IgD-negative memory B cell (primary cell): ENCODE results near the gene LPCAT3. TPM values are rescaled to one million over a fixed set of nuclear protein-coding genes. Genes with fewer than 3 reads are reported as not detected.
"Not testable (repeated sequence)": the region's sequence is repeated elsewhere in the genome, so short reads cannot be mapped to it uniquely, and the experiment has no call there.

Source experiments
- H3K27ac Mint-ChIP-seq, 3 donors: one replicate each; pipeline ENCODE4 v1.8.0; 2020 to 2022; ENCODE audit warnings: mild to moderate bottlenecking in 3 of 3, mixed read lengths in 3 of 3, moderate library complexity in 1 of 3
- H3K27me3 Mint-ChIP-seq: one replicate; pipeline ENCODE4 v1.8.0; 2021; ENCODE audit warnings: mixed read lengths
- H3K36me3 Mint-ChIP-seq: one replicate; pipeline ENCODE4 v1.8.0; 2020; ENCODE audit warnings: mild to moderate bottlenecking, mixed read lengths
- H3K4me1 Mint-ChIP-seq, 3 donors: one replicate each; pipeline ENCODE4 v1.8.0; 2020 to 2022; ENCODE audit warnings: mixed read lengths in 3 of 3, mild to moderate bottlenecking in 1 of 3
- H3K4me3 Mint-ChIP-seq, 4 donors: one replicate each; pipeline ENCODE4 v1.8.0; 2020 to 2022; ENCODE audit warnings: mild to moderate bottlenecking in 4 of 4, mixed read lengths in 4 of 4, moderate library complexity in 3 of 4
- H3K9me3 Mint-ChIP-seq, 3 donors: one replicate each; pipeline ENCODE4 v1.8.0; 2020 to 2021; ENCODE audit warnings: mixed read lengths in 3 of 3, mild to moderate bottlenecking in 1 of 3
- polyA plus RNA-seq: library from polyadenylated mRNA; unstranded; fragments of 300-500 nt; fragmentation: Illumina TruSeq; gene quantifications from one replicate; pipeline ENCODE4 v1.2.3, GENCODE V29; 2021

LPCAT3 gene
- polyA plus RNA-seq, 1 donor from 2014 or later = 11.6 TPM

DNA sequence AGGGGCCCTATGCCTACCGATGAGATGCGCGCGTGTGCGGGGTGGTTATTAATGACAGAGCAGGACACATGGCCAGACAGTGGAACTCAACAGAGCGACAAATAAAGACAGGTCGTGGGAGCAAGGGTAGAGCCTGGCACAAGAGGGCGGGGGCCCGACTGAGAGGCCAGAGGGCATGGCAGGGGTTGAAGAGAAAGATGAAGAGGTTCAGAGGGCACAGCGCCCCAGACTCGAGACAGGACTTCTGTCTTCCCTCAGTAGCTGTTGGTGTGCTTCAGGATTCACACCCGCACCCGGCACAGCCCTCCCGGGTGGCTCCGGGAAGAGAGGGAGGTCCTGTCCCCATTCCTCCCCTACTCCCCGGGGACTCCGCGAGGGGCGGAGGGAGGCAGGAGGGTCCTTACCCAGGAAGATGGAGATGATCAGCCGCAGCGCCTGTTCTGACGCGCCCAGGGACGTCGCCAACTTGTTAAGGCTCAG lies 366 bp downstream of the LPCAT3 start:
- Mint-ChIP-seq H3K9me3 (no peaks in the 10 kb centered on the region), H3K4me1 (peaks cover 18 to 26% (median 21%) of the 10 kb centered on the region in 3 donors), H3K36me3 (no peaks in the 10 kb centered on the region), H3K4me3 (peak overlapping the region; percentile 85 to 99 (median 94)), H3K27ac (peak overlapping the region; percentile 71 to 96 (median 93)), H3K27me3 (no peaks in the 10 kb centered on the region)

DNA sequence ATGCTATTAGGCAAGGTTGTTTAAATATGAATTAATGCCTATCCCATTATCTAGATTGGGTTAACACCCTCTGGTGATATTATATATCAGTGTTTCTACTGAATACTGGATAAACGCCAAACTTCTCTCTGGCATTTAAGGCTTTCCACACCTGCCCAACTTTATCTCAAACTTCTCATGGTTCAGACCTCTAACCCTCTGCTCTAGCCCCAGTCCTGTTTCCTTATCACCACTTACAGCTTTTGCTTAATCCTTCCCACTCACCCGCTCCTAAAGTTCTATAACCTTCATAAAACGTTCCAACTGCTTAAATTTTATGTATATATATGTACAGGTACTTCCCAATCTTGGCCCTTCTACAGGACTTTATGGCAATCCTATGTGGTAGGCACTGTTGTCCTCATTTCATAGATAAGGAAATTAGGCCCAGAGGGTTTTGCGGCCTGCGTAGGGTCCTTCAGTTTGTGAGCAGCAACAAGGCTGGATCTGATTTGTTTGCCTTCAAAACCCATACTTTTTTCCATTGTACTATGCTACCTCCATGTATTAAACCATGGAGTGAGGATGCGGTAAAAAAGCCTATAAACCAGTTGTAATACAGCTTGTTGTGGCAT lies 1.2 kb downstream of the LPCAT3 start:
- Mint-ChIP-seq H3K36me3 (no peaks in the 10 kb centered on the region), H3K27me3 (no peaks in the 10 kb centered on the region), H3K27ac (no peak overlapping the region), H3K4me3 (peak overlapping the region; percentile 85 to 99 (median 94)), H3K9me3 (no peaks in the 10 kb centered on the region), H3K4me1 (peaks cover 21 to 26% (median 23%) of the 10 kb centered on the region in 3 donors)

- H3K36me3 Mint-ChIP-seq = no peaks in the 10 kb centered on the region
- H3K4me1 Mint-ChIP-seq = peaks cover 21 to 26% (median 23%) of the 10 kb centered on the region in 3 donors
- H3K27ac Mint-ChIP-seq = no peak overlapping the region
- peak overlapping the region in 2 of 4 donors; percentile 14 to 76 for H3K4me3 Mint-ChIP-seq
- H3K9me3 Mint-ChIP-seq = no peaks in the 10 kb centered on the region
- no peaks in the 10 kb centered on the region for H3K27me3 Mint-ChIP-seq
Measured at GRCh38 chr12:7015555-7016370, 2.5 kb downstream of the LPCAT3 start.

DNA sequence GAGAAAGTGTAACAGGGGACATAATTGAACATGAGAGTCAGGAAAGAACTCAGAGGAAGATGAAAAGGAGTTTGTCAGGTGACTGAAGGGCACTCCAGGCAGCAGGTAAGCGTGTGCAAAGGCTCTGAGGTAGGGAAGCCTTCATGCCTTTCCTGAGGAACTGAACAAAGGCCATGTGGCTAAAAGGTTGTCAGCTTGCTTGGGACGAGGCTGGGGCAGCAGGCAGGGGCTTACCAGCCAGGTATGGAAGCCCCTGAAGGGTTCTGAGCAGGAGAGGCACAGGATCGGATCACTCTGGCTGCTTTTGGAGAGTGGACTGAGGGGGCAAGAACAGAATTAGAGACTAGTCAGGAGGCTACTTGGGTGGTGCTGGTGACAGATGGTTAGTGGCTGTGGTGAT lies 5.2 kb downstream of the LPCAT3 start:
- H3K36me3 Mint-ChIP-seq = no peaks in the 10 kb centered on the region
- H3K9me3 Mint-ChIP-seq = no peaks in the 10 kb centered on the region
- peaks cover 19 to 21% (median 20%) of the 10 kb centered on the region in 3 donors for H3K4me1 Mint-ChIP-seq
- H3K4me3 Mint-ChIP-seq = peak overlapping the region in 1 of 4 donors; percentile 52
- H3K27me3 Mint-ChIP-seq = no peaks in the 10 kb centered on the region
- H3K27ac Mint-ChIP-seq = no peak overlapping the region

DNA sequence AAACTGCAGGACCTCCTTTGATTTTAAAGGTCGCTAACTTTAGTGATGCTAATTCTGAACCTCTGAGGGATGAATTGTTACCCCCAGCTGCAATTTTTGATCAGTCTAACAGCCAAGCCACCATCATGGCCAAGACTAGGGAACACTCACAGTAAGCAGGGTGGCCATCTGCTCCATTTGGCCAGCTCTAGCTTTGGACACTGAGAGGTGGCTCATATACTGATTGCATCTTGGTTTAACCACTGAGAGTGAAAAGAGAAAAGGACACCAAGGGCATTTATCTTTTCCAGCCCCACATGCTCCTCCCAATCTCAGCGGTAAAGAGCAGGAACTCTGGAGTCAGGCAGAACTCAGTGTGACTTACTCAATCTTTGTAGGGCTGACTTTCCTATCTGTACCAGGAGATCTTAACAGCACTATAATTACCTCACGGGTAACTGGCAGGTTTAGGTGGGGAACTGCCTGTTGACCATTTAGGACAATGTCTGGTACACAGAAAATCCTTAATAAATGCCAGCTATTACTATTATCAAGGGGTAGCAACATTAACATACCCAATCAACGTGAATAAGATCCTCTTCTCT lies 6.2 kb downstream of the LPCAT3 start:
- H3K4me1 Mint-ChIP-seq = peaks cover 15 to 20% (median 17%) of the 10 kb centered on the region in 3 donors
- peak overlapping the region in 1 of 4 donors; percentile 52 for H3K4me3 Mint-ChIP-seq
- H3K9me3 Mint-ChIP-seq = no peaks in the 10 kb centered on the region
- H3K36me3 Mint-ChIP-seq = no peaks in the 10 kb centered on the region
- H3K27ac Mint-ChIP-seq = no peak overlapping the region
- no peaks in the 10 kb centered on the region for H3K27me3 Mint-ChIP-seq

GRCh38 chr12:7011398-7011797 lies 6.9 kb downstream of the LPCAT3 start:
- H3K4me1 Mint-ChIP-seq = peaks cover 8 to 18% (median 12%) of the 10 kb centered on the region in 3 donors
- H3K36me3 Mint-ChIP-seq, H3K27me3 Mint-ChIP-seq, H3K4me3 Mint-ChIP-seq, H3K9me3 Mint-ChIP-seq, H3K27ac Mint-ChIP-seq: not testable (repeated sequence)

DNA sequence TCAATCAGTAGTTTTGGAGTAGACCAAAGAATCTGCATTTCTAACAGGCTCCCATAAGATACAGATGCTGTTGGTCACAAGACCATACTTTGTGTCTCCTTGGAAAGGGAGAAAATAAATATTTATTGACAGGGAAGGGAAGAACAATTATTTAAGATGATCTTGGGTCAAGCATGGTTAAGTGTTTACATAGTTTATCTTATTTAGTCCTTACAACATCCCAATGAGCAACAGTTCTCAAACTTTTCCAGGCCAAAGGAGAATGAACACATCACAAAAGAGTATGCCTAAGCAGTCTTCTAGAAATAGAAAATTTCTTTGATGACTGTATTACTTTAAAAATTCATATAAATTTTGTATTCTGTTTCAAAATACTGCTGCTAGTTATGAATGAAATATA lies 8.8 kb downstream of the LPCAT3 start:
- Mint-ChIP-seq H3K36me3 (no peaks in the 10 kb centered on the region), H3K4me3 (no peak overlapping the region), H3K27me3 (no peaks in the 10 kb centered on the region), H3K4me1 (peaks cover 12 to 27% (median 12%) of the 10 kb centered on the region in 3 donors), H3K9me3 (no peaks in the 10 kb centered on the region), H3K27ac (no peak overlapping the region)

DNA sequence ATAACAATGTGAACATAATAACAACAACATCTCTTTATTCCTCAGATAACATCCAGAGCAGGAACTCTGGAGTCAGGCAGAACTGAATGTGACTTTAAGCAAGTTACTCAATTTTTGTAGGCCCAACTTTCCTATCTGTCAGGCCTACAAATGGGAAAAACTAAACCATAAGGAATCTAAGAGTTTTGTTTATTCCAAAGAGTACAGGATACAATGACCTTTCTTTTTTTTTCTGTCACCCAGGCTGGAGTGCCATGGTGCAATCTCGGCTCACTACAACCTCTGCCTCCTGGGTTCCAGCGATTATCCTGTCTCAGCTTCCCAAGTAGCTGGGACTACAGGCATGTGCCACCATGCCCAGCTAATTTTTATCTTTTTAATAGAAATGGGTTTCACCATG lies 9.4 kb downstream of the LPCAT3 start:
- Mint-ChIP-seq H3K27ac (no peak overlapping the region), H3K4me3 (no peak overlapping the region), H3K4me1 (peaks cover 12 to 24% (median 13%) of the 10 kb centered on the region in 3 donors), H3K27me3 (no peaks in the 10 kb centered on the region), H3K36me3 (no peaks in the 10 kb centered on the region), H3K9me3 (no peaks in the 10 kb centered on the region)

- no peak overlapping the region for H3K4me3 Mint-ChIP-seq
- H3K27ac Mint-ChIP-seq = no peak overlapping the region
- no peaks in the 10 kb centered on the region for H3K27me3 Mint-ChIP-seq
Measured at GRCh38 chr12:7006639-7007038, 11.6 kb downstream of the LPCAT3 start.

GRCh38 chr12:7005311-7005710 lies 13.0 kb downstream of the LPCAT3 start:
- Mint-ChIP-seq H3K27ac (no peak overlapping the region), H3K4me1 (peaks cover 2 to 20% (median 12%) of the 10 kb centered on the region in 3 donors), H3K9me3 (no peaks in the 10 kb centered on the region), H3K27me3 (no peaks in the 10 kb centered on the region), H3K4me3 (no peak overlapping the region), H3K36me3 (peaks cover 7% of the 10 kb centered on the region)

More at GRCh38 chr12:7006639-7007038, 11.6 kb downstream of the LPCAT3 start:
- Mint-ChIP-seq H3K36me3 (peaks cover 5% of the 10 kb centered on the region), H3K4me1 (peaks cover 2 to 20% (median 12%) of the 10 kb centered on the region in 3 donors), H3K9me3 (no peaks in the 10 kb centered on the region)

GRCh38 chr12:7004840-7005239 lies 13.4 kb downstream of the LPCAT3 start:
- peaks cover 7% of the 10 kb centered on the region for H3K36me3 Mint-ChIP-seq
- H3K4me3 Mint-ChIP-seq = no peak overlapping the region
- H3K4me1 Mint-ChIP-seq = peaks cover 2 to 20% (median 12%) of the 10 kb centered on the region in 3 donors
- no peaks in the 10 kb centered on the region for H3K27me3 Mint-ChIP-seq
- no peaks in the 10 kb centered on the region for H3K9me3 Mint-ChIP-seq
- H3K27ac Mint-ChIP-seq = peak overlapping the region in 1 of 3 donors; percentile 36

GRCh38 chr12:7004287-7004803 lies 13.9 kb downstream of the LPCAT3 start:
- Mint-ChIP-seq H3K27me3 (no peaks in the 10 kb centered on the region), H3K36me3 (peaks cover 7% of the 10 kb centered on the region), H3K4me3 (peak overlapping the region in 1 of 4 donors; percentile 29), H3K9me3 (no peaks in the 10 kb centered on the region), H3K27ac (peak overlapping the region in 1 of 3 donors; percentile 36), H3K4me1 (peaks cover 2 to 20% (median 12%) of the 10 kb centered on the region in 3 donors)

- H3K36me3 Mint-ChIP-seq = peaks cover 7% of the 10 kb centered on the region
- H3K27ac Mint-ChIP-seq = peak overlapping the region in 1 of 3 donors; percentile 3
- no peak overlapping the region for H3K4me3 Mint-ChIP-seq
- H3K9me3 Mint-ChIP-seq = no peaks in the 10 kb centered on the region
- no peaks in the 10 kb centered on the region for H3K27me3 Mint-ChIP-seq
- H3K4me1 Mint-ChIP-seq = peaks cover 0 to 13% (median 9%) of the 10 kb centered on the region in 3 donors
Measured at GRCh38 chr12:7001921-7002591, 16.2 kb downstream of the LPCAT3 start.

DNA sequence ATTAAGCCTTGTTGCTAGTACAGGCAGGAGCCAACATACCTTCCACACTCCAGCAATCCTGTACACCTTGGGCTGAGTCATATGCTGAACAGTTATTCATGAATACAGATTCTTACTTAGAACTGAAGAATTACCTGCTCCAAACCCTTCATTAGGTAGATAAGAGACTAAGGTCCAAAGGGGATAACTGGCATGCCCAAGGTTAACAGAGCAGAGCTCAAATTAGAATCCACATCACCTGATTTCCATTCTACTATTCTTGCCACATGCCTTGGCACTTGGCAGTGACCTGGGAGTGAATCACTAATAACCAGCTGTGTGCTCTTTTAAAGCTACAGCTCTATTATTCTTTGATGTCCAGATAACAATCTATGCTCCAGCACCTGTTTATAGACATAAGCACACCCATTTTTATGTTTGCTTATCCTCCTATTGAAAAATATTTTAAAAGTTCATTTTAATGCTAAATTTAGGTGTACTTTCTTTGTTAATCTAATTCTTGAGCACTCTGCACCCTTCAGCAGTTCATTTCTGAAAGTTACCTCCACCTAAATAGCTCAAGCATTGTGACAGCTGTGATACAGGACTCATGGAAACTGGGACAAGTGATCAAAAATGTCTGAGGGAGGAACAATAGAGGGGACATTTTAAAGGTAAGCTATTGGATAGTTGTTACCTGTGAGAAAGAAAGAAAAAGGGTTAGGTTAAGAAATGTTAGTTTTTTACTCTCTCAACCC lies 19.4 kb downstream of the LPCAT3 start:
- H3K27ac Mint-ChIP-seq = peak overlapping the region in 1 of 3 donors; percentile 53
- H3K4me3 Mint-ChIP-seq = no peak overlapping the region
- peaks cover 0 to 5% (median 0%) of the 10 kb centered on the region in 3 donors for H3K4me1 Mint-ChIP-seq
- no peaks in the 10 kb centered on the region for H3K27me3 Mint-ChIP-seq
- H3K36me3 Mint-ChIP-seq = peaks cover 9% of the 10 kb centered on the region
- no peaks in the 10 kb centered on the region for H3K9me3 Mint-ChIP-seq
